GM12873 (cell line): Measurements from ENCODE around the gene DOK6.

Experiments used
- CTCF ChIP-seq: IDR thresholded peaks from 2 replicates; pipeline ENCODE4 v1.5.1; 2012; ENCODE audit warnings: low read depth, mild to moderate bottlenecking, moderate library complexity, low read length, control low read depth; ENCODE audit not compliant: insufficient read depth; ENCODE audit errors: missing control alignments

DOK6 gene

GRCh38 chr18:69770238-69770637 is 369.6 kb downstream of the DOK6 start:
- TF ChIP-seq CTCF, result no peak

GRCh38 chr18:69774831-69775230 is 374.1 kb downstream of the DOK6 start:
- TF ChIP-seq CTCF, result no peak

- TF ChIP-seq CTCF, result no peak
Measured at GRCh38 chr18:69777248-69777647, 376.6 kb downstream of the DOK6 start.

GRCh38 chr18:69778680-69779079 is 378.0 kb downstream of the DOK6 start:
- no peak for TF ChIP-seq CTCF

GRCh38 chr18:69780851-69781250 is 380.2 kb downstream of the DOK6 start:
- no peak for TF ChIP-seq CTCF

- TF ChIP-seq CTCF, result no peak
Measured at GRCh38 chr18:69784815-69785214, 384.1 kb downstream of the DOK6 start.

GRCh38 chr18:69785466-69785865 is 384.8 kb downstream of the DOK6 start:
- no peak for TF ChIP-seq CTCF
